AG09309 (cell line): Measurements from ENCODE around the gene NDRG4.
"Not testable (repeated sequence)": the region's sequence is repeated elsewhere in the genome, so short reads cannot be mapped to it uniquely, and the experiment has no call there.

Experiments
- DNase-seq: peaks from one replicate; pipeline ENCODE4 v3.0.0-alpha.2; 2010; ENCODE audit warnings: low read depth
- H3K4me3 ChIP-seq: 2 replicates; pipeline ENCODE4 v1.5.1; 2011; ENCODE audit warnings: mild to moderate bottlenecking, low read depth, low read length, moderate library complexity; ENCODE audit not compliant: control insufficient read depth
- TF ChIP-seq, protein P1 (sequence below): IDR thresholded peaks from 2 replicates; pipeline ENCODE4 v1.5.1; 2011; ENCODE audit warnings: mild to moderate bottlenecking, low read depth, low read length, inconsistent platforms; ENCODE audit not compliant: insufficient read depth, control insufficient read depth; ENCODE audit errors: missing control alignments

The NDRG4 gene

DNA sequence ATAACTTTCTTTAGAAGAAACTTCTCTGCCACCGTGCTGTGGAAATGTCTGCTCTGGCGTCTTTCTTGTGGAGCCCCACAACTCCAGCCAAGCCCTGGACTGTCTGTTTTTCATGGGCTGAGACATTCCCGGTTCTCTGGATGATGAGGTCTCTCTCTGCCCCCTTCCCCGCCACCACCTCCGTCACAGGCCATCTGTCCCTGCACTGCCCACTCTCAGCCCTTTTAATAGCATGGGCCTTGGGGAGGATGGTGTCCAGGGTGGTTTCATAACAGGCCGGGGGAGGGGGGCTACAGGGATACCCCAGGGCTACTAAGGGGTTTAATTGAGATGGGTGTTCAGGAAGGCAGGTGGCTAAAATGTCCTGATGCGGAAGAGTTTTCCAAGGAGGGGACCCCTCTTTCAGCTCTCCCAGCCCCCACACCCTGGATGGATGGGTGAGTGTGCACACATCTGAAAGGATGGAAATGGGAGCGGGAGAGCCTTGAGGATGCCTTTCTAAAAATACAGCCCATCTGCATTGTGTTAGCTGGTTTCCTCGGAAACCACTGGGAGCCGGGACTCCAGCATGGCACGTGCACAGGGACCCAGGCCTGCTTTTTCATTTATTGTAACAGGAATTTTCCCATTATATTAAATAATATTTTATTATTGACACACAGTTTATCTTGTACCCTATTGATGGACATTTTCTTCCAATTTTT lies 14.6 kb upstream of the NDRG4 start:
- TF ChIP-seq, protein P1, sequence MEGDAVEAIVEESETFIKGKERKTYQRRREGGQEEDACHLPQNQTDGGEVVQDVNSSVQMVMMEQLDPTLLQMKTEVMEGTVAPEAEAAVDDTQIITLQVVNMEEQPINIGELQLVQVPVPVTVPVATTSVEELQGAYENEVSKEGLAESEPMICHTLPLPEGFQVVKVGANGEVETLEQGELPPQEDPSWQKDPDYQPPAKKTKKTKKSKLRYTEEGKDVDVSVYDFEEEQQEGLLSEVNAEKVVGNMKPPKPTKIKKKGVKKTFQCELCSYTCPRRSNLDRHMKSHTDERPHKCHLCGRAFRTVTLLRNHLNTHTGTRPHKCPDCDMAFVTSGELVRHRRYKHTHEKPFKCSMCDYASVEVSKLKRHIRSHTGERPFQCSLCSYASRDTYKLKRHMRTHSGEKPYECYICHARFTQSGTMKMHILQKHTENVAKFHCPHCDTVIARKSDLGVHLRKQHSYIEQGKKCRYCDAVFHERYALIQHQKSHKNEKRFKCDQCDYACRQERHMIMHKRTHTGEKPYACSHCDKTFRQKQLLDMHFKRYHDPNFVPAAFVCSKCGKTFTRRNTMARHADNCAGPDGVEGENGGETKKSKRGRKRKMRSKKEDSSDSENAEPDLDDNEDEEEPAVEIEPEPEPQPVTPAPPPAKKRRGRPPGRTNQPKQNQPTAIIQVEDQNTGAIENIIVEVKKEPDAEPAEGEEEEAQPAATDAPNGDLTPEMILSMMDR, result no peak
- DNase-seq, result no peak
- no peak overlapping the region for H3K4me3 ChIP-seq

DNA sequence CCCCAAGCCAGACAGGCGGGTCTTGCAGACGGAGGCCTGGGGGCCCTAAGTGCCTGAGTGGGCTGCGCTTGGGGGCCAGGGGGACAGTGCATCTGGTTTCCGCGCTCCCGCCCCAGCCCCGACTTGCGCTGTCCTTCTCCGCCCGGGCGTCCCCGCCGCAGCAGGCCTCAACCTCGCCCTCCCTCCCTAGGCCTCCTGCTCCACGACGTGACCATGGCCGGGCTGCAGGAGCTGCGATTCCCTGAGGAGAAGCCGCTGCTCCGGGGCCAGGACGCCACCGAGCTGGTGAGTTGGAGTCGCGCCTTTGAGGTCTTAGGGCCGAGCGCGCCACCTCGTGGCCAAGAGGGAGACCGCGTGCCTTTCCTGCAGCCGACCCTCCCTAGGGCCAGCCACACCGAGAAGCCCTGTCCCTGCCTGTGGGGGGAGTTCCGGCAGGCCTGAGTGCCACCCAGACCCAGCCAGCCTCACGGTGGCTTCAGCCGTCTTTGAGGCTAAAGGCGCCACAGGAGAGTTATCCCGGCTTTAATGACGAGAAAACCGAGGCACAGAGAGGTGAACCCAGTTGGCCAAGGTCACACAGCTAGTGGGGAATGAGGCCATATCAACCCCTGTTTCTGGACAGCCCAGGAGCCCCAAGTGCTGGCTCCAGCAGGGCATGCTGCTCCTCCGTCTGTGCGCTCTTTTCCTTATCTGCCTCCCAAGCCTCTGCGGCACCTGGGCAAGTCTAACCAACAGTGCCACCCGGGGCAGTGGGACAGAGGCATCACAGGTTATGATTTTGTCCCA lies 12.2 kb upstream of the NDRG4 start:
- no peak overlapping the region for H3K4me3 ChIP-seq
- no peak for DNase-seq
- TF ChIP-seq, protein P1, result peak; percentile 91

DNA sequence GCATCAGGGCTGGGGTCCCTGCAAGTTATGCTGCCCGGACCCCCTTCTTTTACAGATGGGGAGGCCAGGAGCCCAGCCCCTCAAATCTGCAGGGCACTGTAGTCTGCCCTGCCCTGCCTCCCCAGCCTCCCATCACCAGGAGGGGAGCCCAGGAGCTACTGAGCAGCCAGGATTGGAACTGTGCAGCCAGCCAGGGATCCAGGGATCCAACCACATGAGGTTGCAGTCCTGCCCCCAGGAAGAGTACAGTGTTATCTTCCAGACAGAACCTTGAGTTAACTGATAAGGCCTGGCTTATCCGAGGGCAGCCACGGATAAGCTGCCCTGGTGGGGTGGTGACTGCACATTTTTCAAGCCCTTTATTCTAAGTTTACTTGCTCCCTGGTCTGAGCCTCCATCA lies 11.4 kb upstream of the NDRG4 start:
- DNase-seq, result no peak
- no peak overlapping the region for H3K4me3 ChIP-seq
- TF ChIP-seq, protein P1, result no peak

DNA sequence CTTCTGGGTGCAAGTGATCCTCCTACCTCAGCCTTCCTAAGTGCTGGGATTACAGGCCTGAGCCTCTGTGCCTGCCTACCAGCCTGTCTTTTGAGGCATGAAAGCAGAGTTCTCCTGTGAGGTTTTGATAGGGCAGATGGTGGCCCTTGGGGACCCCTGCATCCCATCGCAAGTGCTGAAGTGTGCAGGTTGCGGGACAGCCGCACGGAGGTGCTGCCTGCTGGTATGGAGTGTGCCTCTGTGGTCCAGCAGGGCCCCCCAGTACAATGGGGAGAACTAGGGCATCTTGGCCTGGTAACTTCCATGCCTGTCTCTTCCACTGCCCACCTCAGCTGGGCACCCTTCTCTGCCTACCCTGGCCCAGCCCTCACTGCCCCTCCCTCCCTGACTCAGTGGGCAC lies 9.9 kb upstream of the NDRG4 start:
- no peak for DNase-seq
- H3K4me3 ChIP-seq, result no peak overlapping the region
- TF ChIP-seq, protein P1, result no peak

DNA sequence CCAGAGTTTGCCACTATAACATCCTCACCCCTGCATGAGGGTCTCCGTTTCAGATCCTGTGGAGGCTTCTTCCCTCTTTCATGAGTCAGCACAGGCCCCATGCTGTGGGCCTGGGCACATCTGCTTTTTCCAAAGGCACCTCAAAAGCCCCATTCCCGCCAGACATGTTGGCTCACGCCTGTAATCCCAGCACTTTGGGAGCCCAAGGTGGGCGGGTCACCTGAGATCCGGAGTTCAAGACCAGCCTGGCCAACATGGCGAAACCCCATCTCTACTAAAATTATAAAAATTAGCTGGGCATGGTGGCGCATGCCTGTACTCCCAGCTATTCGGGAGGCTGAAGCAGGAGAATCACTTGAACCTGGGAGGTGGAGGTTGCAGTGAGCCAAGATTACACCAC lies 9.4 kb upstream of the NDRG4 start:
- not testable (repeated sequence) for H3K4me3 ChIP-seq, DNase-seq

DNA sequence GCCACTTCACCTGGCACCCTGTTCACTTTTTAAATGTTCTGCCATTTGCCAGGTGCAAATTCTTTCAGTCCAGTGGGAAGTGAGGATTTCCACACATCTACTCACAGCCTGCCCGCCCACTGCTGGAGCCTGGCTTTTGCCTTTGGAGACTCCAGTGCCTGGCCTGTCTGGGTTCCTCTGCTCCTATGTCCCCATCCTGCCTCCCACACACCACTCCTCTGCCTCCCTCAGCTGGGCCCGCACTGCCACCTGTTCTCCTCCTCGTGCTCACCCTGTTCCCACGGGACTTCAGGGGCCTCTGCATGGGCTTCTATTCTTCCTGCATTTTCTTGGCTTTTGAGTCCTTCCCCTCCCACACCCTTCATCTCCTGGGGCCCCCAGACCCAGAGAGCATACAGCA lies 7.9 kb upstream of the NDRG4 start:
- TF ChIP-seq, protein P1, result no peak
- no peak overlapping the region for H3K4me3 ChIP-seq
- DNase-seq, result no peak

DNA sequence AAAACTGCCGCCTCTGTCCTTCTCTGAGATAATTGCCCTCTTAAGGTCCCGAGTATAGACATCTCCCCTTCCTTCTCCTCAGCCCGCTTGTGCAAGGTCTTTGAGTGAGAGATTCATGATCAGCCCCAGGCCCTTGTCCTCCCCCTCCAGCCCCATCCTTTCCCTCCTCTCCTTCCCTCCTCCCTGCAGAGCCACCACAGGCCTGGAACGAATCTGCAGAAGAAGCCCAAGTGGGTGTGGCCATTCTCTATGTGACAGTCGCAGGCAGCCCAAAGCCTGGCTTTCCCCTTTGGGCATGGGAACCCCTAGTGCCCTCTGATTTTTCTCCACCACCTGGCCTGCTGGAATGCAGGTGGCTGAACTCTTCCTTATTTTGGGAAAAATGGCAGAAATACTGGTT lies 7.2 kb upstream of the NDRG4 start:
- TF ChIP-seq, protein P1, result no peak
- no peak for DNase-seq
- no peak overlapping the region for H3K4me3 ChIP-seq
